D341Med (cell line): Measurements from ENCODE around the gene ZFAND3.

Experiments
- DNase-seq: peaks from one replicate; pipeline ENCODE4 v3.0.0; 2012; ENCODE audit warnings: low spot score

The ZFAND3 gene, protein sequence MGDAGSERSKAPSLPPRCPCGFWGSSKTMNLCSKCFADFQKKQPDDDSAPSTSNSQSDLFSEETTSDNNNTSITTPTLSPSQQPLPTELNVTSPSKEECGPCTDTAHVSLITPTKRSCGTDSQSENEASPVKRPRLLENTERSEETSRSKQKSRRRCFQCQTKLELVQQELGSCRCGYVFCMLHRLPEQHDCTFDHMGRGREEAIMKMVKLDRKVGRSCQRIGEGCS

DNA sequence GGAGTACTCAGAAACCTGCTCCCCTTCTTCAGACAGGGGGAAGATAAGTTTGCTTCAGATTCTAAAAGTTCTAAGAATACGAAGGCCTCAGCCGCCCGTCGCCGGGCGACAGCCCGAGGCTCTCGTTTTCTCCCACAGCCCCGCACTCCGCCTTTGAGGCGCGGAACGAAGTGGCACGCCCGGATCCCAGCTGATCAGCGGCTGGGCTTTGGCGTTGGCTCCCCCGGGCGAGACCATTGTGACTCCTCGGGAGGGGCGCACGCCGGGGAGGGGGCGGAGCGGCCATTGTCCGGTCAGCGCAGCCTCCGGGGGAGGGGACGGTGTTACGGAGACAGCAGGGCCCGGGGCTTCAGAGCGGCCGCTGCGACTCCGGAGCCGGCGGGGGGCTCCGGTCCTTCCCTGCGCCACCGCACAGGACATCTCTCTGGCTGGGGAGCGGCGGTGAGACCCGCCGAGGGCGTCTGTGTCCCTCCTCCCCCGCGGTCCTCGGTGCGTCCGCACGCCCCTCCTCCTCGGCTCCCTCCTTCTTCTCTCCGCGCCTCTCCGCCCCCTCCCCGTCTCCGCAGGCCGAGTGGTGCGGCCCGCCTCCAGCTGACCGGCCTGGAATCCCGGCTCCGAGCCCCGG, at the start of gene ZFAND3:
TSS of gene ZFAND3 (plus strand) at position 551 of the 625 bp plus-strand sequence. CDS start 219 bp downstream, outside the sequence.
- peak; percentile 95 for DNase-seq

DNA sequence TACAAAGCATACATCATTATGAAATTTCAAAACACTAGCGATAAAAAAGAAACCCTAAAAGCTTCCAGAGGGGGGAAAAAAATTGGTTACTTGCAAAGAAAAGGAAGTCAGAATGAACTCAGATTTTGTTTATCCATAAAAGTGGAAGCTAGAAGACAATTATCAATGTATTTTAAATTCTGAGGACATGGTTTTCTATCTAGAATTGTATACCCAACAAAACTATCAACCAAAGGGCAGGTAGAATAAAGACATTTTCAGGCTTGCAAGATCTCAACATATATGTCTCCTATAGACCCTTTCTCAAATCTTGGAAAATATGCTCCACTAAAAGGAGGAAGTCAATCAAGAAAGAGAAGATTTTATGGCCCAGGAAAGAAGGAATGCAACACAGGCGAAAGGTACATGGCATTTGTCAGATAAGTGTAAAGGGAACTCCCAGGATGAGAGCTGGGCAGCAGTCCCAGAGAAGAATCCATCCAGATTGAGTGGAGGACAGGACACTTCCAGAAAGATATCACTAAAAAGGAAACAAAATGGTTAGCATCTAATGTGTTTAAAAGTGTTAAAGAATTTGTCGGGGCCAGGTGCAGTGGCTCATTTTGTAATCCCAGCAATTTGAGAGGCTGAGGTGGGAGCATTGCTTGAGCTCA, 45.4 kb upstream of the ZFAND3 start:
- no peak for DNase-seq

DNA sequence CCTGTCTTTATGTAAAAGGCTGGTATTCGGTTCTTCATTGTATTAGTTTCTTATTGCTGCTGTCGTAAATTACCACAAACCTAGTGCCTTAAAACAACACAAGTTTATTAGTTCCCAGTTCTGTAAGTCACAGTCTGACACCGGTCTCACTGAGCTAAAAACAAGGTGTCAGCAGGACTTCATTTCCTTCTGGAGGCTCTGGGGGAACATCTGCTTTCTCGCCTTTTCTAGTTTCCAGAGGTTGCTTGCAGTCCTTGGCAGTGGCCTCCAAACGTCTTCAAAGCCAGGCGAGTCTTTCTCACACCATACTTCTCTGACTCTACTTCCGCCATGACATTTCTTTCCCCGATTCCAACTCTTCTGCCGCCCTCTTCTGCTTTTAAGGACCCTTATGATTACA, 43.0 kb upstream of the ZFAND3 start:
- no peak for DNase-seq

DNA sequence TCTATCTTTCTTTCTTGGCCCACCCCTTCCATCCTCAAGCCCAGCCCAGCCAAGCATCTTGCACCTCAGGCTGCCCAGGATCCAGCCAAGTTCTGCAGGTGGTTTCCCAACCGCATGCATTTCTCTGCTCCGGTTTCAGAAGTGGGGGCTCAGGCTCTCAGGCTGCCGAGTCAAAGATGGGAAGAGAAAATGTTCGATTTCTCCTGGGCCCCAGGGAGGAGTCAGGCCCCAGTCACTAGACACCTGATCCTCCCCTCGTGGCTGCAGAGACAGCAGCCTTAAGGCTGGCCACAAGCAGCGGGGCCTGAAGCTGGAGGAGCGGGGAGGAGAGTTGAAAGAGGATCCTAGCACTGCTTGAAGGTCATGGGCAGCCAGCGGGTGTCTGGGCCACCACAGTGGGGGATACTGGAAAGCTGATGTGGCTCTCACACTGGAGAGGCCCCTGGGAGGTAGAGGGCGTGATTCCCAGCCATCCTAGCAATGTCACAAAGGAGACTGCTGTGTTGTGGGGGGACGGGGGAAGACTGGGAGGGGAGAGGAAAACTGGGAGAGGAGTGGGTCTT, 42.2 kb upstream of the ZFAND3 start:
- DNase-seq: no peak

DNA sequence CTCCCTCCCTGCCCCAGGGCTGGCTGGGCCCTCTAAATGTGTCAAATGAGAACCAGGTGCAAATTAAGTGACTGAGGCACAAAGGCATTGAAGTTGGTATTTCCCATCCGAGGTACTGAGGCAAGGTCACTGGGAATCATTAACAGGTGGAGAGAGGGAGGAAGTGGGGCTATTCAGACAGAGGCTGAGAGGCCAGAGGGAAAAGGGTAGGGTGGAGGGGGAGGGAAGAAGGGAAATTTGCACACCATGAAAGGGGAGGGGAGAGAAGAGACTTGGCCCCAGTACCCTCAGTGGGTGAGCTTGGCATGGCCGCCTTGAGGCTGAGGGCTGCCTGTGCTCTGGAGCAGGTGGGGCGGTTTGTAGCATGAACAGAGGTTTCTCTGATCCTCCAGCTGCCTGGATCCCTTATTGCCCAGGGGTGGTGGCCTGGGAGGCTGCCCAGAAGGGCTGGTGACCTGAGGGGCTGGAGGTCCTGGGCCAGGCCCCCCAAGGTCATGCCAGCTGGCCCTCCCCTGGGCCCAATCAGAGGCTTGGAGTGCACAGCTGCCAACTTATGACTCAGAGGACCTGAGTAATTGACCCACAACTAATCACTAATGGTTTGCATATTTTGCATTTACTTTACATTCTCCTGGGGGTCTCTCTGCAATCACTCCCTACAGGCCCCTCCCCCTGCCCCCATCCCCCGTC, 40.3 kb upstream of the ZFAND3 start:
- DNase-seq: no peak

DNA sequence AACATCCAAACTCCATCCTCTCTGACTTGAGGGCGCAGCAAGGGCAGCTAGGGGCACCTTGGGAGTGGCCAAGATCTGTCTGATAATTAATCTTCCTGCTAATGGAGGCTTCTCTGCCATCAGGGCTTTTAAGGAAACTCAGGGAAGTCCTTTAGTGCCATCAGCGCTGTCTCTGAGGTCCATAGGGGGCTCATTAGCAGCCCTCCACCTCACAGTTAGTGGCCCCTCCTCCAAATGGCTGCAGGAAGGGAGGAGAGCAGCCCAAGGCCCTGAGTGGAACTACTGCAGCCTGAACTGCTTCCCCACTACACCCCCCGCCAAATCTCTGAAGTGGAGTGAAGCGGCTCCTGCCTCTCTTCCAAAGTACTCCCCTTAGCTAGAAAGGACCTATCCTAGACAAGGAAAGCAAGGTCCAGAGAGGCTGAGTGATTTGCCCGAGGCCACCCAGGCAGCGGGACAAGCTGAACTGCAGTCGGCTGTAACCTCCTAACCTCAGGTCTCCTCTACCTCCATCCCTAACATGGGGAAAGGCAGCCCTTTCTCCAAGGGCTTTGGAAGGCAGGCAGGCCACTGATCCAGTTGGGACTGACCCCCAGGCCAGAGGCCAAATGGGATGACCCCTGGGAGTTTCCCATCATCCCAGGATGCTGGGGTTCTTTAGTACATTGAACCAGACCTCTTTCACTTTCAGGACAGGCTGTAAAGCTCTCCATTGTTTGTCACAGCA, 39.5 kb upstream of the ZFAND3 start:
- no peak for DNase-seq

DNA sequence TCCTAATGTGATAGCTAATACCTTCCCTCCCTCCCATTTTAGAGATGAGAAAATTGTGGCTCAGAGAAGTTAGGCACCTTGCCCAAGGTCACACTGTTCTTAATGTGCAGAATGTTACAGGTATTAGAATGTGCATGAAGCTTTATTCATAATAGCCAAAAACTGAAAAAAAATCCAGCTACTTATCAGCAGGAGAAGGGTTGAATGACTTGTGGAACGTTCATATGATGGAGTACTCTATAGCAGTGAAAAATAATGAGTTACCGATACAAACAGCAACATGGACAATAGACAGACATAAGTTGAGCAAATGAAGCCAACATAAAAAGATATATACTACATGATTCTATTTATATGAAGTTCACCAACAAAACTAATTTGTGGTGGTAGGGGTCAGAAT, 37.7 kb upstream of the ZFAND3 start:
- no peak for DNase-seq

DNA sequence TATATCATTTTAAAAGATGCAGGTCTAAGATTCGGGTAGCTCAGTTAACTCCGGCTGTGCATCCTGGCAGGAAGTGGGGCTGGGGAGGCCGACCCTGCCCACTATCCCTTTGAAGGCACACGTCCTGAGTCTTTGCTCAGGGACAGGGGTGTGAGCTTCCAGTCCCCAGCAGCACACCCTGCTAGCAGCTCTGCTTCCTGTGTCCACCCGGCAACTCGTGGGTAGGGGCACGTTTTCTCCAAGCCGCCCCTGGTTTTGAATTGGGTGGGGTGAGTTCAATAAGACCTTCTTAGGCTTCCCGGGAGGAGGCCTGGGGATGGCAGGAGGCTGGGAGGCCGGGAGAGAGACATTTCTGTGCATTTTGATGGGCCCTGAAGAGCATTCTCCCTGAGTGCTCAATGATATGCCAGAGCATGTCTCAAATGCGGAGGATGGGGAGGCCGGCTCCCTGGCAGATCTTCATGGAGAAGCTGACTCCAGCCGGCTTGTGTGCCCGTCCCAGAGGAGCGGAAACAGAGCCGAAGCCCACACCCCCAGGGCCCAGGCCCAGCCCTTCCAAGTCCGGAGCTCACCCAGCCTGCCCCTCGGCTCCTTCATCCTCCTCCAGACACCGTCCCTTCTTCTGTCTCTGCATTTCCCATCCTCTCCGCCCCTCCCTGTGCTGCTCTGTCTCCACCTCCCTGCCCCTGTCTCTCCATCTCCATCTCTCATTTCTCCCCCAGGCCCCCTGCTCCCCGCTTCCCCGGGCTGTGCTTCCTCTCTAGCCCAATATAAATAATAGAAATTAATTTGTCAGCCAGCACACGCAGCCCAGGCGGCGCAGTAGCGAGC, 36.3 kb upstream of the ZFAND3 start:
- DNase-seq: peak; percentile 27

DNA sequence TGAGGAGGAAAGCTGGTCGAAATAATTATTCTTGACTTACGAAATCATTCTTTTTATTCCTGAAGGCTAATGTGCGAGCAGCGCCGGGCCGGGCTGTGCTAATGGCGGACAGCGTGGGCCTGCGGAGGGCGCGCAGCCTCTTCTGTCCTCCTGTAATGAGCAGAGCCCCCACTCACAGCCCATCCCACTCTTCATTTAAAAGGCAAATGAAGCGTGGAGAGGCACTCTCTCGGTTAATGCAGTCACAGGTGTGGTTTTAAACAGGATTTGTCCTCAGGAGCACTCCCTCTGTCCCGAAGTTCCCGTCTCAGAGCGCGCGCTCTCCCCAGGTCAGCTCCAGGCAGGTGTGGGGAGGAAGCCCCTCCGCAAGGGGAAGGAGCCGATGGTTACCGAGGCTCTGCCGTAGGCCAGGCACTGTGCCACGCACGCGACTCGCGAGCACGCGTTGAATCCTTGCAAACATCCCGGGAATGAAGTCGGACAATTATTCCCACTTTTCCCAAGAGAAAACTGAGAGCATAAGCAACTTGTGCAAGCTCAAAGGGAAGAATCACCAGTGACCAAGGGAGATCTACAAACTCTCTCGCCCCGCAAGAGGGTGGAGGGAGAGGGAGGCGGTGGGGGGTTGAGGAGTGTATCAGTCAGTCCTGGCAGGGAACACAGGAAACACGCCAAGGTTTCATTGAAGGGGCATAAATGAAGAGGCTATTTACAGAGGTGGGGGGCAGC, 35.5 kb upstream of the ZFAND3 start:
- peak; percentile 20 for DNase-seq

DNA sequence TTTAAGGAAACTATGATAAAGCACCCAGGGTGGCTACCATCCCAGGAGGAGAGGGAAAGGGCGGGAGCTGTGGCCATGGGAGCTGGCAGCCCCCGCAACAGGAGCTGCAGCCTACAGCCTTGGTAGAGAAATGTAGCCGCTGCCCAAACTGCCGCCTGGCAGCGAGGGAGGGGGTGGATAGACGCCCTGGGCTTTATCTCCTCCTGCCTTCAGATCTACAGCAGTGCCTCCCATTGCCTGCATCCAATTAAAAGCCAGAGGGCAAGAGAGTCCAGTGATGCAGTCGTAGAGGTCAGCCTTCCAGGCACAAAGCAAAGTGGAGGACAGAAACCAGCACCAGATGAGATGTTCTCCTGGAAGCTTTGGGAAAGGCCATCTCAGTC, 35.0 kb upstream of the ZFAND3 start:
- peak; percentile 14 for DNase-seq

DNA sequence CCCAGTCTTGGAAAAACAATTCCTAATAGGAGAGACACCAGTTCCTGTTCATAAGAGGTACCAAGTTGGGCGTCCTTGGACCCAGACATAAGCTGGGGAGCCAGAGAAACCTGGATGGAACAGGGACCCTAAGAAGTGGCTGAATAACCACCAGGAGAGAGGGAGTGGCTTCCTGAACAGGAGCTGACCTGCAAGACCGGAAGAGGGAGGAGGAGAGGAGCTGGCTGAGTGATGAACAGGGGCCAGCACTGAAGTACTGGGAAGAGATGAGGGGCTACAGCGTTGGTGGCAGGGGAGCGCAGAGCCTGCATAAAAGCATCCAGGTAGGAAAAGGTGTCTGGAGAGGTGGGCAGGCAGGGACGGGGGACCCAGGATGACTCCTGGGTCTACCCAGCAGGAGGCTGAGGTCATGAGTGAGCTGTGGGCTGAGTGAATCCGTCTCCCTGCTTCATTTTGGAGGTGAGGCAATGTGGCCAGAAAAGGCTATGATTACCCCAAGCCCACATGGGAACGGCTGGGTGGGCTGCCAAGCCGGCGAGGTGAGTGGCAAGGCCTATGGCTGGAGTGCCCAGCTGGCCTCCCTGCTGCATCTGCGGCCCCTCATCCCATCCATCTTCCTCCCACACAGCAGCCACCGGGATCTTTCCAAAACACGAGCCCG, 34.4 kb upstream of the ZFAND3 start:
- peak; percentile 24 for DNase-seq

DNA sequence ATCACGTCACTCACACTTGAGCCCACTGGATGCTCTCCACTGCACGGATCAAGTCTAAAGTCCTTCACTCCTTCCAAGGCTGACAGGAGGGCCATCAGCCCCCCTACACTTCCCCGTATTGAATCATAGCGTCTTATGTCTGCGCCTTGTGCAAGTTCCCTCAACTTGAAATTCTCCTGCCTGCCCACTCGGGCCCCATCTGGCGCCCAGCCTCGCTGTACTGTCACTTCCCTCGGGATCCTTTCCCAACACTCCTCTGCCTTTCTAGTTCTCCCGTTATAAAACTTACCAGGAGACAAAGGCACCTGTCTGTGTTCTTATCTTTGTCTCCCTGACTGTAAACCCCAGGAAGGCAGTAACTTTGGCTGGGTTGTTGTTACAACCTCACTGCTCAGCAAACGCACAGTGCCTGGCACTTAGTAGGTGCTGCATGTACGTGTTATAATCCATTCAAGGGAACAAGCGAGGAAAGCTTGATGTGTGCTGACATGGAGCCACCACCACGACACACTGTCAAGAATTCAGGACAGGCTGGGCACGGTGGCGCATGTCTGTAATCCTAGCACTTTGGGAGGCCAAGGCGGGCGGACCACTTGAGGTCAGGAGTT, 33.8 kb upstream of the ZFAND3 start:
- peak; percentile 9 for DNase-seq

DNA sequence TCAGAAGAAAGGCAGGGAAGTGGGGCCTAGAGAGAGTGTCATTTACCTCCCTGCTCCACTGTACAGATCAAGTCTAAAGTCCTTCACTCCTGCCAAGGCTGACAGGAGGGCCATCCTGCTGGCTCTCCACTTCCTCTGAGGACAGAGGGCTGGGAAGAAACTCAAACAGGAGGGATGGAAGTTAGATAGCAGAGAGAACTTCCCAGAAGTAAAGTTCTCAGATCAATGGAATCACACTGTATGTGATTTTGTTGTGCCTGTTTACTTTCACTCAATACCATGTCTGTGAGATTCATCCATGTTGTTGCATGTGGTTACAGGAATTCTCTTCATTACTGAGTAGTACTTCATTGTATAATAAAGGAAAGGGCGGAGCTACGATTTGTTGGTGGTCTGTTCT, 32.3 kb upstream of the ZFAND3 start:
- no peak for DNase-seq

DNA sequence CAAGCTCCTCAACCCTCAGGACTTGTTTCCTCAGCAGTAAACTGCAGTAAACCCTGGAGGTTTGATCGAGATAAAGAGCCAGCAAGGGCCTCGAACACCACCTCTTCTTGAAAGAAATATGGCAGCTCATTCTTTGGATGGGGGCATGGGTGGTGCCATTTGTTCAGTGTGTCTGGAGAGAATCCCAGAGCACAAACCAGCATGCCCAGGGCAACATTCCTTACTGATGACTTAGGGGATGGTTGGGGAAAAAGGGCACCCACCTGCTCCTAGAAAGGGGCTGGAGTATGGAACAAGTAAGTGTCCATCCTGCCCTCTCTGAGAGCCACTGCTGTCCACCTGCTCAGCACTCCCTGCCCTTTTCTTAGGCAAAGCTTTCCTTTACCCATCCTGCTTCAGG, 31.3 kb upstream of the ZFAND3 start:
- no peak for DNase-seq

DNA sequence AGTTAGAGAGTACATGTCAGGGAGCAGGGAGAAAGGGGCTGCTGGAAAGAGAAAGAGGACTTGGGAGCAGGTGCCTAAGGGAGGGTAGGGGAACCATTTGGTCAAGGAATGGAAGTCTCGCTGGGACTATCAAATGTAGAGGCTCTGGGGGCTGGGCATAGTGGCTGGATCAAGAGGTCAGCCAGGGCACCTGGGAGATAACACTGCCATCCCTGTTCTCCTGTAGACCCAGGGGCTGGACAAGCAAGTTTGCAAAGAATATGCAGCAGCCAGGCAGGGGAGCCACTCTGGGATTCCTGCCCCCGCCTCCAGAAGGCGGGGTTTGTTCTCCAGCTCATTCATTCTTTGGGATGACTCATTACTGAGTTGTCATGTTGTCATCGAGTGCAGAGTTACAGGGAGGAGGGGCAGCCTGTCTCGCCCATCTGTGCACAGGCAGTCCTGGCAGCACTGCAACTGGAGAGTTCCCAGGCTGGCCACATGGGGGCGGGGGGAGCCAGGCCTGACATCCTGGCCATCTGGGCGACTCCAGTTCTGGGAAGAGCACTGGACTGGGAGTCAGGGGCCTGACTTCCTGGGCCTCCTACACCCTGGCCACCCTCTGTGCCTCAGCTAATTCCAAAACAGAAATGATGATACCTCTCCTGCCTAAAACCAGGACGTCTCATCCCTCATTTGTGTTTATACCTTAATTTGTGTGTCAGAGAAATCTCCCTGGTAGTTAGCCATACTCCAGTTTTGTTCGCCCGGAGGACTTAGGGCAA, 28.2 kb upstream of the ZFAND3 start:
- peak; percentile 93 for DNase-seq

DNA sequence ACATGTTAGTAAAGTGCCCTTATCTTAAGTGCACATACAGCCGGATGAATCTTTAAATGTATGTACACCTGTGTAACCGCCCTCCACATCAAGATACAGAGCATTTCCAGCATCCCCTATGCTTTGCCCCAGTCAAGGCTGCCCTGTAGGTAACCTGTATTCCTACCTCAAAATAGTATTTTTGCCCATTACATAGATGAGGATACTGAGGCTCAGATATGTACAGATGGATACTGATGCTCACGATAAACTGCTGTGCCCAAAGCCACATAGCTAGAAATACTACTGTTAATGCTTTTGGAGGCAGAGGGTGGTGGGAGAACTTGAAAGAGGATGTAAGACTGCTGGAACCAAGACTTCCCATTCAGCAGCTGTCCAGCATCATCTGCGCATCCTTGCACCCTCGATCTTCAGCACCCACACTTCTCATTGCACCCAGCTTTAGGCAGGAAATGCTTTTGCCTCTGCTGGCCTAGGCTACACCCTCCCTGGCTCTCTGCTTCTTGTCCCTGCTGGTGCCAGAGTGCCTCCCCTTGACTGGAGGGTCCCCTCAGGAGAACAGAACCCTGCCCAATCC, 27.0 kb upstream of the ZFAND3 start:
- no peak for DNase-seq

DNA sequence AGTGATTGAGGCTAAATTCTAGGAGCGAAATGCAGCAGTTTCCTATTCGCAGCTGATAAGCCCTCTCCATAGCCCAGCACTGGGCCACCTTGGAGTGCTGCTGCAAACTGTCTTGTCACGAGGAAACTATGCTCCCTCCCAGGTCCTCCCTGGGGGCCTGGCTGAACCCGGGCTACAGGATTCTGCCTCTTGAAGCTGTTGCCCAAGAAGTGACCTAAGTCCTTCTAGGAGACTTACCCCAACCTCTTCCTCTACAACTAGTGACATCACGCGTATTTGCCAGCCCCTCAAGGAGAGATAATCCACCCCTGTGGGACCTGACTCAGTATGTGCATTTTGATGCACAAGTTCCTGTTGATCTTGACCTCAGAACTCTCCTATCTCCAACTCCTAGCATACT, 26.5 kb upstream of the ZFAND3 start:
- DNase-seq: no peak

DNA sequence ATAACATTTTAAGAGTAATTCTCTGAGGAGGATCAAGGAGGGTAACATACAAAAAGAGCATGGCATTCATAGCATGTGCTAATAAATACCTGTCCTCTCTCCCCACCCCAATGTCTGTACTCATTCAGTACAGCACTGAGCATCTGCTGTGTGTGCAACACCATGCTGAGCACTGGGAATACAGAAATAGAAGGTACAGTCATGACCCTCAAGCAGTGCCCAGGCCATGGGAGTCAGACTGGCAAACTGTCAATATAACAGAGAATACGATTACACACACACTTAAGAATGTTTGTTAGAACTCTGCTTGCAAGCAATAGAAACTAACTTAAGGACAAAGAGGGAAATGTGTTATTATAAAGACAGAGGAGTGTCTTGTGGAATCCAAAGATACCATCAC, 24.7 kb upstream of the ZFAND3 start:
- no peak for DNase-seq
